Activated CD4-positive, alpha-beta T cell treated with anti-CD3 and anti-CD28 coated beads, Interleukin-2, amount 10 ng/mL, durations not matched to agents 7 days and 5 days (primary cell): Measurements from ENCODE around the gene ODC1. TPM values are rescaled to one million over a fixed set of nuclear protein-coding genes. Genes with fewer than 3 reads are reported as not detected.
A peak's percentile ranks its signal among the peaks of the same experiment; 100 is the strongest.
"Not testable (repeated sequence)": the region's sequence is repeated elsewhere in the genome, so short reads cannot be mapped to it uniquely, and the experiment has no call there.

Source experiments
- CTCF ChIA-PET: fragments of 350-600 bp; sonication (Branson Sonifier 250); formaldehyde crosslinking; loops from one replicate; lab custom pipeline; 2021; ENCODE audit warnings: antibody characterized with exemption; lab: Charles Lee
- POLR2A ChIA-PET: fragments of 350-600 bp; sonication (Branson Sonifier 250); formaldehyde crosslinking; loops from one replicate; lab custom pipeline; 2021; ENCODE audit warnings: antibody characterized with exemption; lab: Charles Lee
- DNase-seq: peaks from one replicate; pipeline ENCODE4 v3.0.0-alpha.2; 2020
- H3K27ac Mint-ChIP-seq: one replicate; pipeline ENCODE4 v1.8.0; 2021; ENCODE audit warnings: mild to moderate bottlenecking, moderate library complexity, mixed read lengths
- H3K27me3 Mint-ChIP-seq: one replicate; pipeline ENCODE4 v1.8.0; 2021; ENCODE audit warnings: mixed read lengths
- H3K36me3 Mint-ChIP-seq: one replicate; pipeline ENCODE4 v1.8.0; 2021; ENCODE audit warnings: low read depth, mixed read lengths
- H3K4me1 Mint-ChIP-seq: one replicate; pipeline ENCODE4 v1.8.0; 2021; ENCODE audit warnings: mixed read lengths
- H3K4me3 Mint-ChIP-seq: one replicate; pipeline ENCODE4 v1.8.0; 2021; ENCODE audit warnings: mild to moderate bottlenecking, moderate library complexity, mixed read lengths
- H3K9me3 Mint-ChIP-seq: one replicate; pipeline ENCODE4 v1.8.0; 2021; ENCODE audit warnings: mixed read lengths
- total RNA-seq, 2 experiments: library from RNA; stranded (reverse); gene quantifications; one replicate each; pipeline ENCODE4 v1.2.3, GENCODE V29; 2021

Gene ODC1
- total RNA-seq, 2 experiments from 2014 or later, result 47.1 to 50.3 TPM

DNA sequence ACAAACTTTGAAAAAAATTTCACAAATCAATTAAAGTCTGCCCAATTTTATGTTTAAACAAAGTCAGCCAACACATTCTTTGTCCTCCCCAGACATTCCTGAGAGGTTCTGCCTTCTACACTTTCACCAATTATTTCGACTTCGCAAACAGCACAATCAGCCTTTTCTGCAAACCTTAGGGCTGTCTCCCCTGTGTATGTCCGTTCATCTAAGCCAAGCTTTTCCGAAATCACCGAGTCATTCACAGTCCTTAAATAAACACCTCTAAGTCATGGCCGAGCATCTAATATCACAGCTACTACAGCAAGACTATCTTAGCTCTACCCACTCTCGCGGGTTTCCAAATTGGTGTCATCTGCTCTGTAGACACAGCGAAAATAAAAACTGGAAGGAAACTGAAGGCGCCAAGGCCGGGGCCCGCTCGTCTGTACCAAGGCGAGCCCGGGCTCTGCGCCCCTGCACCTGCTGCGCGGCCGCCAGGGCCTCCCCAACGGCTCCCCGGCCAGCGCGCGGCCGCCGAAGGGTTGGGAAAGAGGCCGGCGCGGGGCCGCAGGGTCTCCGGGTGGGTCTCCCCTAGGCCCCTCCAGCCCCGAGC, 730 bp downstream of the ODC1 start:
- Mint-ChIP-seq H3K4me3 (peak overlapping the region; percentile 91), H3K4me1 (peaks cover 52% of the 10 kb centered on the region)
- peak; percentile 56 for DNase-seq

DNA sequence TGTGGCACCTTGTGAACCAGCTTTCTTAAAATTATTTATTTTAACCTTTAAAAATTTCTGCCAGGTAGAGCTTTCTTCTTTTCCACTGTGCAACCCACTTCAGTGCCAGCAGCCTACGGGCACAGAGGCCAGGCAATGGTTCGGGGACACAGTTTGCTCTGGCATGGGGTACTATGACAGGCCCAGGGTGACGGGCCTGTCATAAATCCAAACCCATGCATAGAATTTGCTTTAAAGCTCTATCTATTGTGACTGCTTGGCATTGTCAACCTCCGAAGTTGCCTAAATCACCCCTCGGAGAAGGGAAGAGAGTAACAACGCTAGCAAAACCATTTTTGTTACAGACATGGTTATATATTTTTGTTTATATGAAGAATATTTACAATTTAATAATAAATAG, 1.5 kb downstream of the ODC1 start:
- Mint-ChIP-seq H3K4me3 (peak overlapping the region; percentile 67), H3K27ac (no peak overlapping the region), H3K27me3 (no peaks in the 10 kb centered on the region), H3K36me3 (peaks cover 34% of the 10 kb centered on the region), H3K9me3 (no peaks in the 10 kb centered on the region), H3K4me1 (peaks cover 52% of the 10 kb centered on the region)
- ChIA-PET CTCF (interaction anchor here (1.3 to 6.3 kb wide), 2 partner anchors 13 to 38 kb away, joined by 3 to 55 read pairs; no protein-coding TSS in a partner anchor), POLR2A (no interaction called here)
- DNase-seq, result no peak

More for the DNA sequence above, 730 bp downstream of the ODC1 start:
- ChIA-PET POLR2A (interaction anchor here (0.6 kb wide), 1 partner anchor 228 kb away, joined by 4 read pairs; no protein-coding TSS in a partner anchor), CTCF (interaction anchor here (0.6 to 6.3 kb wide), 5 partner anchors 13 to 323 kb away, joined by 3 to 55 read pairs (median 4); no protein-coding TSS in a partner anchor)
- Mint-ChIP-seq H3K36me3 (peaks cover 26% of the 10 kb centered on the region), H3K9me3 (no peaks in the 10 kb centered on the region), H3K27me3 (no peaks in the 10 kb centered on the region), H3K27ac (peak overlapping the region; percentile 93)

DNA sequence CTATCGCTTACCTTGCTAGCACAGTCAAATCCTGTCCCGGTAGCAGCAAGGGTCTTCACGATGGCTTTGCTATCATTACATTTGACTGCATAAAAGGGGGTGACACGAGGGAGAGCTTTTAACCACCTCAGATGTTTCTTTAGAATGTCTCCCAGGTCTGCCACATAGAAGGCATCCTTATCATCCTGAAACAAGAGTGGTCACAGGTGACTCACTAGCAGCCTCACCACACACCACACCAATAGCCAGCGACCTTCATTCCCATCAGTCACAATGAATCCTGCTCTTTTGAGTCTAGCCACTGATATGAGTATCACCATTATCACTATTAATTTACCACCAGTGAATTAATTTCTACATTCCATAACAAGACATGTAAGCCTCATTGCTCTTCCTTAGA, 3.7 kb downstream of the ODC1 start:
- CTCF ChIA-PET, result interaction anchor here (1.0 to 6.3 kb wide), 3 partner anchors 10 to 372 kb away, joined by 3 to 55 read pairs (median 5); no protein-coding TSS in a partner anchor
- Mint-ChIP-seq H3K4me3 (no peak overlapping the region), H3K27ac (peak overlapping the region; percentile 2)

DNA sequence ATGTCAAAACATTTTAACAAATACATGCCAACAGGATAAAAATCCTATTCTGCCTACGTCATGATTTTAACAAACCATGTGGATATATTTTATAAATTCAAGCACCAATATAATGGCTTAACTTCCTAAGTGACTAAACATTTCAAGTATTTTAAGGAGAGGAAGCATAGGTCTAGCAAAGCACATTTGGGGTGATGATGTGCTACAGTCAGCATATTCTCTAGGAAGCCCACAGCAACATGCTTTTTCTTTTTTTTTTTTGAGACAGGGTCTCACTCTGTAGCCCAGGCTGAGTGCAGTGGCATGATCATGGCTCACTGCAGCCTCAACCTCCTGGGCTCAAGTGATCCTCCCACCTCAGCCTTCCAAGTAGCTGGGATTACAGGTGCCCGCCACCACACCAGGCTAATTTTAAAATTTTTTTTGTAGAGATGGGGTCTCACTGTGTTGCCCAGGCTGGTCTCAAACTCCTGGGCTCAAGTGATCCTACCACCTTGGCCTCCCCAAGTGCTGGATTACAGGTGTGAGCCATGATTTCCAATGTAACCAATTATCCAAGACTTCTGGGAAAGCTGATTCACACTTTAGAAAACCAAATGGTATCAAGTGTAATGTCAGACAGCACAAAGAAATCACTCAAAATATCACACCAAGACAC, 5.5 kb downstream of the ODC1 start:
- not testable (repeated sequence) for H3K9me3 Mint-ChIP-seq, H3K27ac Mint-ChIP-seq
- peaks cover 35% of the 10 kb centered on the region for H3K4me1 Mint-ChIP-seq

More for the DNA sequence above, 3.7 kb downstream of the ODC1 start:
- H3K9me3 Mint-ChIP-seq, result no peaks in the 10 kb centered on the region
- no peaks in the 10 kb centered on the region for H3K27me3 Mint-ChIP-seq
- H3K36me3 Mint-ChIP-seq, result peaks cover 49% of the 10 kb centered on the region
- H3K4me1 Mint-ChIP-seq, result peaks cover 40% of the 10 kb centered on the region
- POLR2A ChIA-PET, result interaction anchor here (0.5 to 0.6 kb wide), 2 partner anchors 112 to 304 kb away, joined by 4 to 5 read pairs; no protein-coding TSS in a partner anchor
- no peak for DNase-seq

DNA sequence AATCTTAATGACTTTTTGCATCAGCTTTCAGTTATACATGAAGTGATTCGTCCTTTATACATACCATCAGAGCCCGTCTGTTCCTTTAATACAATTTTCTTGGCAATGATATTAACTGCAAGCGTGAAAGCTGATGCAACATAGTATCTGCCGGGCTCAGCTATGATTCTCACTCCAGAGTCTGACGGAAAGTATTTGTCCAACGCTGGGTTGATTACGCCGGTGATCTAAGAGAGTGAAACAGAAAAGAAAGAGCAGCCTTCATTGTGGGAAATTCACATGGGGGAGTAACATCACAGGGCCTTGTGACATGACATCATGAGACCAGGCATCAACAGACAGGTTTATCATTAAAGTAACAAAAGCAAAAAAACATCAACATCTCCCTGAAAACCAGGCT, 6.2 kb downstream of the ODC1 start:
- H3K27ac Mint-ChIP-seq, result no peak overlapping the region
- peaks cover 30% of the 10 kb centered on the region for H3K4me1 Mint-ChIP-seq
- H3K4me3 Mint-ChIP-seq, result no peak overlapping the region
- H3K36me3 Mint-ChIP-seq, result peaks cover 44% of the 10 kb centered on the region
- DNase-seq, result no peak
- no peaks in the 10 kb centered on the region for H3K9me3 Mint-ChIP-seq
- ChIA-PET CTCF (no interaction called here), POLR2A (no interaction called here)
- H3K27me3 Mint-ChIP-seq, result no peaks in the 10 kb centered on the region

More for the DNA sequence above, 5.5 kb downstream of the ODC1 start:
- peaks cover 47% of the 10 kb centered on the region for H3K36me3 Mint-ChIP-seq
- DNase-seq, H3K4me3 Mint-ChIP-seq, H3K27me3 Mint-ChIP-seq: not testable (repeated sequence)
- CTCF ChIA-PET, result interaction anchor here (6.3 kb wide), 1 partner anchor 9 kb away, joined by 55 read pairs; no protein-coding TSS in a partner anchor
- POLR2A ChIA-PET, result interaction anchor here (0.6 kb wide), 1 partner anchor 139 kb away, joined by 4 read pairs; no protein-coding TSS in a partner anchor

DNA sequence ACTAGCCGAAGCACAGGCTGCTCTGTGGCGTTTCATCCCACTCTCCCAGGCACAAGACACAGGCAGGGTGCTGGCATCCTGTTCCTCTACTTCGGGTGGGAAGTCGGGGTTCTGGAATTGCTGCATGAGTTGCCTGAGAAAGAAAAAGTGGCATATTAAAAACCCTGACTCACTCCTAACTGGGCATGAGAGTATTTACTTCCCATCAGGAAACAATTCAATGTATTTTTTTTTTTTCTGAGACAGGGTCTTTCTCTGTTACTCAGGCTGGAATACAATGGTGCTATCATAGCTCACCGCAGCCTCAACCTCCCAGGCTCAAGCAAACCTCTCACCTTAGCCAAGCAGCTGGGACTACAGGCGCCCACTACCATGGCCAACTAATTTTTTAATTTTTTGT, 7.4 kb downstream of the ODC1 start:
- ChIA-PET POLR2A (no interaction called here), CTCF (interaction anchor here (1.8 to 2.4 kb wide), 4 partner anchors 10 to 317 kb away, joined by 4 to 13 read pairs (median 6); no protein-coding TSS in a partner anchor)
- no peaks in the 10 kb centered on the region for H3K27me3 Mint-ChIP-seq
- H3K36me3 Mint-ChIP-seq, result peaks cover 44% of the 10 kb centered on the region
- peaks cover 21% of the 10 kb centered on the region for H3K4me1 Mint-ChIP-seq
- DNase-seq, result no peak
- no peak overlapping the region for H3K4me3 Mint-ChIP-seq
- no peaks in the 10 kb centered on the region for H3K9me3 Mint-ChIP-seq
- H3K27ac Mint-ChIP-seq, result no peak overlapping the region

DNA sequence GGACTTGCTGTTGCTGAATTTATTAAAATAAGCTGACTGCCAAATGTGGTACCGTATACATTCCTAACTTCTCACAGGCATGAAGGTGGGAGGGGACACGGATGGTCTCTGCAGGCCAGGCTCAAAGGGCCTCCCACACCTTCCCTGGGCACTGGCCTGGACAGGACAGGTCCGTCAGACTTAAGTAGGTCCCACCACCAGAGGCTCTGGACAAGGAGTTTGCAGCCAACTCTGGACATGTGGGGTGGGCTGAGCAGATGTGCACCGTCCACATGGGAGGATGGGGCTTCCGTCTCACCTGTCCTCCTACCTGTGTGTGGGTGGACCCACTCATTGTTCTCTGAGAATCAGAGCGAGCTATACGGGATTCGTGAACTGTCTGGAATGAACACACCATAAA, 8.2 kb downstream of the ODC1 start:
- Mint-ChIP-seq H3K4me3 (no peak overlapping the region), H3K27me3 (no peaks in the 10 kb centered on the region), H3K36me3 (peaks cover 44% of the 10 kb centered on the region)

DNA sequence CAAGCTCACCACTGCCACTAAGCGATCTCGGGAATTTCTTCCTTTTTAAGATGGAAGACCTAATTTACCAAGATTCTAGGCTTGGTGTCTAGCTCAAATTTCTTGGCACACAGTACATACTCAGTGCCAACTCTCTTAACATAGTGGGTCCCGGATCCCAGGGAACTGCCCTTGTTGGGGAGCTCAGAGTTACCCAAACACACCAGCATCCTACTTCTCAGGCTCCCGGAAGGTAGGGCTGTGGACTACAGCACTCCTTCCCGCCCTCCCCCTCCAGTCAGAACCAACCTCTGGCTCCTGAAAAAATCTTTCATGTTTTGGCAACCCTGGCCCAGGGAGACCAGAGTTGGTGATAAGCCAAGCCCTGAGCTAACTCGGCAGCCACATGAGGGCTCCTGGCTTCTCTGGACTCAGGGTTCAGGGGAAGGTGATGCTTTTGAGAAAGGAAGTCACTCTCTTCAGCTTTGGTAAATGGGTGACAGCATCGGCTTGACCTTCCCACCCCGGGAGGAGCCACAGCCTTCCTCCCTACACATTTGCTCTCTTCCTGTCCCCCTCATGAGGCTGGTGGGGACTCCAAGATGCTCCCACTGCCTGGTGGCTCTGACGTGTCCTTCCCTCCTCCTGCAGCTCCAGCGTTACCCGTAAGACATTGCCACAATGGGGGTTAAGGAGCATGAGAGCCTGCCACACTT, 8.8 kb downstream of the ODC1 start:
- DNase-seq, result no peak
- Mint-ChIP-seq H3K4me1 (peaks cover 10% of the 10 kb centered on the region), H3K4me3 (no peak overlapping the region), H3K36me3 (peaks cover 38% of the 10 kb centered on the region), H3K9me3 (no peaks in the 10 kb centered on the region), H3K27me3 (no peaks in the 10 kb centered on the region), H3K27ac (no peak overlapping the region)
- CTCF ChIA-PET, result interaction anchor here (0.9 to 2.4 kb wide), 8 partner anchors 8 to 366 kb away, joined by 3 to 13 read pairs (median 4); partner anchors contain the start of gene ODC1
- POLR2A ChIA-PET, result no interaction called here

More for the DNA sequence above, 8.2 kb downstream of the ODC1 start:
- CTCF ChIA-PET, result interaction anchor here (0.9 to 2.4 kb wide), 7 partner anchors 8 to 367 kb away, joined by 3 to 13 read pairs (median 5); partner anchors contain the start of gene ODC1
- no peak for DNase-seq
- no peak overlapping the region for H3K27ac Mint-ChIP-seq
- POLR2A ChIA-PET, result no interaction called here
- H3K4me1 Mint-ChIP-seq, result peaks cover 14% of the 10 kb centered on the region
- no peaks in the 10 kb centered on the region for H3K9me3 Mint-ChIP-seq

DNA sequence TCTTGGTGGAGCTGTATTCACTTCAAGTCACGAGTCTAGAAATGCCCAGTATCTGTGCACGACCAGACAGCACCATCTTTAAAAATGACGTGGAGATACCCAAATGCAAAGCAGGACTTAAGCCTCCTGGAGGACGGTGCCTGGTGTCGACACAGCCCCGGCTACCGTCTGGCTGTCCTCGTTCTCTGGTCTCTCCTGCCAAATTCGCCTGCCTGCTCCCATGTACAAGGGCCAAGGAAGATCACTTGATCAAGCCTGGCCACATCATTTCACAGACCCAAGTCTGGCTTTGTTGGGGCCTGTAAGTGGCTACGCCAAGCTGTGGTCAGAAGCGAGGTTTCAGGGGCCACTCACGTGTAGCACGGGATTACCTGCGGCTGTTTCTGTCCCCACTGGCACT, 9.4 kb downstream of the ODC1 start:
- ChIA-PET CTCF (interaction anchor here (1.1 to 2.4 kb wide), 5 partner anchors 10 to 315 kb away, joined by 3 to 13 read pairs (median 5); partner anchors contain the start of gene ODC1), POLR2A (no interaction called here)
- Mint-ChIP-seq H3K36me3 (peaks cover 32% of the 10 kb centered on the region), H3K27ac (no peak overlapping the region), H3K4me3 (no peak overlapping the region), H3K4me1 (peaks cover 6% of the 10 kb centered on the region), H3K27me3 (no peaks in the 10 kb centered on the region), H3K9me3 (no peaks in the 10 kb centered on the region)
- DNase-seq, result no peak

DNA sequence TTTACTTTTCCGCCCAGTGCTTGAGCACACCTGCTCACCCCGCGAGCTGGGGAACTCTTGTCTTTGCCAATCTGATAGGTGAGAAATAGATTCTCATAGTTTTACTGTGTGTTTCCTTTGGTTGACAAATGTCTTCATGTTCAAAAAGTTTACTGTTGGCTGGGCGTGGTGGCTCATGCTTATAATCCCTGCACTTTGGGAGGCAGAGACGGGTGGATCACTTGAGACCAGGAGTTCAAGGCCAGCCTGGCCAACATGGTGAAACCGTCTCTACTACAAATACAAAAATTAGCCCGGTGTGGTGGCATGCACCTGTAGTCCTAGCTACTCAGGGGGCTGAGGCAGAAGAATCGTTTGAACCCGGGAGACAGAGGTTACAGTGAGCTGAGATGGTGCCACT, 10.3 kb downstream of the ODC1 start:
- H3K27ac Mint-ChIP-seq, result no peak overlapping the region
- peaks cover 4% of the 10 kb centered on the region for H3K27me3 Mint-ChIP-seq
- POLR2A ChIA-PET, result no interaction called here
- CTCF ChIA-PET, result interaction anchor here (1.1 kb wide), 1 partner anchor 306 kb away, joined by 3 read pairs; no protein-coding TSS in a partner anchor
- DNase-seq, result no peak
- H3K36me3 Mint-ChIP-seq, result peaks cover 23% of the 10 kb centered on the region
- peaks cover 9% of the 10 kb centered on the region for H3K4me1 Mint-ChIP-seq
- no peak overlapping the region for H3K4me3 Mint-ChIP-seq
- H3K9me3 Mint-ChIP-seq, result no peaks in the 10 kb centered on the region

DNA sequence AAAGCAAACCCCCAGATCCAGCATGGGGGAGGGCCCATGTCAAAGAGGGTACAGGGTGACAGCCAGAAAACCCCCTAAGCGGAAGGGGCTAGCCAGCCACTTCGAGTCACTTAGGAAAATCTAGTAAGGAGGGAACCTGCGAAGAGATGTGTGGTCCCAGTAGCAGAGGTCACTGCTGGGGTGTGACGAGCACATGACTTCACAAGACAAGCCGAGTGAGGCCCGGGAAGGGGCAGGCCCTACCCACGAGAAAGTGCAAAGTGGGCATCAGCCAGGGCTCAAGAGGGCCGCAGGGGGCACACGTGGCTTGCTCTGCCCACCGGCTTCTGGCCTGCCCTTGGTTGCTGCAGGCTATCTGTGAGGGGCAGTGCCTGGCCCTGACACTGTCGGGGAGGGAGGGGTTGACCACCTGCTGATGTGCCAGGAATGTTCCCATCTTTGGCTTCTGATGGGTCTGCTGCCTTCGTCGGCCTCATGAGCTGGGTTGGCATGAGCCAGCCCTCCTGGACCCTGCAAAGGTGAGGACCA, 11.5 kb downstream of the ODC1 start:
- Mint-ChIP-seq H3K27me3 (peaks cover 4% of the 10 kb centered on the region), H3K4me1 (peaks cover 14% of the 10 kb centered on the region), H3K4me3 (no peak overlapping the region), H3K9me3 (no peaks in the 10 kb centered on the region), H3K36me3 (peaks cover 15% of the 10 kb centered on the region), H3K27ac (no peak overlapping the region)
- ChIA-PET CTCF (interaction anchor here (2.3 to 5.0 kb wide), 2 partner anchors 9 to 27 kb away, joined by 15 to 55 read pairs; partner anchors contain the start of gene ODC1), POLR2A (no interaction called here)
- DNase-seq, result no peak

DNA sequence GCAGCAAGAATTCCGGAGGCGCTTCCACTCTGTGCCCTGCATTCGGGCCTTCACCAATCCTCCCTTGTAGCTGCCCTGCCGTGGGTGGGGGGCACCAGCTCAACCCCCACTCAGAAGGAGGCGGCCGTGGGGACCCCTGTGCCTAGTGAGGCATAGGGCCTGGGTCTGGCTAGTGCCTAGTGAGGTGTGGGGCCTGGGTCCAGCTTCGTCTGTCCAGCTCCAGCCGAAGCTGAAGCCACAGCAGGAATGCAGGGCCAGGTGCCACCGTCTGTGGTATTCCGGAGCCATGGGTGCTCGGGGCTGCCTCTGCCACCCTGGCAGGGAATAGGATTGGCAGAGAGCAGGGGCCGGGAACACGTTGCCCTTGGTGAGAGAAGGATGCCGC, 12.3 kb downstream of the ODC1 start:
- H3K27ac Mint-ChIP-seq, result no peak overlapping the region
- CTCF ChIA-PET, result interaction anchor here (1.1 to 5.0 kb wide), 25 partner anchors 10 to 620 kb away, joined by 3 to 55 read pairs (median 8); partner anchors contain the start of genes HPCAL1 and ODC1
- DNase-seq, result no peak
- H3K4me1 Mint-ChIP-seq, result peaks cover 14% of the 10 kb centered on the region
- no peak overlapping the region for H3K4me3 Mint-ChIP-seq
- peaks cover 4% of the 10 kb centered on the region for H3K27me3 Mint-ChIP-seq
- H3K36me3 Mint-ChIP-seq, result peaks cover 10% of the 10 kb centered on the region
- POLR2A ChIA-PET, result interaction anchor here (1.0 kb wide), 1 partner anchor 305 kb away, joined by 4 read pairs; no protein-coding TSS in a partner anchor
- no peaks in the 10 kb centered on the region for H3K9me3 Mint-ChIP-seq
